ENCODE results near the gene CELSR1. TPM values are rescaled to one million over a fixed set of nuclear protein-coding genes. Genes with fewer than 3 reads are reported as not detected.

Gene CELSR1
- polyA plus RNA-seq, 12 donors, result 1.4 to 24.7 (median 5.0) TPM; not detected in 1

GRCh38 chr22:46551996-46552395, 14.6 kb upstream of the CELSR1 start:
- DNase-seq, result no peak

GRCh38 chr22:46551321-46551720, 13.9 kb upstream of the CELSR1 start:
- DNase-seq, result no peak

GRCh38 chr22:46549971-46550641, 12.7 kb upstream of the CELSR1 start:
- DNase-seq, result no peak

GRCh38 chr22:46549563-46549840, 12.1 kb upstream of the CELSR1 start:
- no peak for DNase-seq

GRCh38 chr22:46547883-46548244, 10.4 kb upstream of the CELSR1 start:
- DNase-seq, result peak; percentile 65

GRCh38 chr22:46547179-46547882, 9.9 kb upstream of the CELSR1 start:
- no peak for DNase-seq

GRCh38 chr22:46546466-46547178, 9.2 kb upstream of the CELSR1 start:
- no peak for DNase-seq

- no peak for DNase-seq
Observed at GRCh38 chr22:46545086-46545792, 7.8 kb upstream of the CELSR1 start.

- DNase-seq, result no peak
Observed at GRCh38 chr22:46542011-46542985, 4.9 kb upstream of the CELSR1 start.

- no peak for DNase-seq
Observed at GRCh38 chr22:46541536-46541935, 4.1 kb upstream of the CELSR1 start.

GRCh38 chr22:46540874-46541273, 3.5 kb upstream of the CELSR1 start:
- DNase-seq, result peak; percentile 67

- no peak for DNase-seq
Observed at GRCh38 chr22:46539169-46539568, 1.7 kb upstream of the CELSR1 start.

- no peak for DNase-seq
Observed at GRCh38 chr22:46538814-46539160, 1.4 kb upstream of the CELSR1 start.

GRCh38 chr22:46537946-46538813, 760 bp upstream of the CELSR1 start:
- DNase-seq, result no peak

GRCh38 chr22:46536537-46537224, 739 bp downstream of the CELSR1 start:
- no peak for DNase-seq

GRCh38 chr22:46535876-46536536, 1.4 kb downstream of the CELSR1 start:
- DNase-seq, result no peak

- no peak for DNase-seq
Observed at GRCh38 chr22:46534901-46535630, 2.4 kb downstream of the CELSR1 start.

- DNase-seq, result no peak
Observed at GRCh38 chr22:46534177-46534776, 3.1 kb downstream of the CELSR1 start.
